ENCODE results near the gene UIMC1.

UIMC1 gene

GRCh38 chr5:176906796-176907195 is 99.8 kb downstream of the UIMC1 start (continued):
- TF ChIP-seq CTCF (tag by site-specific recombination; IDR thresholded peaks at IDR 0.05): no peak

- CTCF ChIA-PET: interaction anchor here (0.6 to 1.4 kb wide), 2 partner anchors 147 to 245 kb away, joined by 3 read pairs; no protein-coding TSS in a partner anchor
These were observed 100.5 kb downstream of the UIMC1 start for GRCh38 chr5:176906126-176906525.

GRCh38 chr5:176904276-176904675 is 102.3 kb downstream of the UIMC1 start:
- Histone ChIP-seq H3K4me1 (ENCODE audit: control insufficient read depth, insufficient read depth, low read length) (no peaks in the 10 kb centered on the region), H3K36me3 (ENCODE audit: control insufficient read depth in 2 of 2, insufficient read depth in 1 of 2, low read length in 2 of 2) (peaks cover 19 to 72% of the 10 kb centered on the region in 2 experiments; a peak in 2 of 3 replicates), H3K9me3 (ENCODE audit: control insufficient read depth, insufficient read depth, low read depth, low read length) (no peaks in the 10 kb centered on the region), H3K4me3 (ENCODE audit: low read depth, low read length) (no peak overlapping the region), H3K27ac (ENCODE audit: extremely low read depth, low read depth, low read length) (no peak overlapping the region)
- ChIA-PET CTCF (interaction anchor here (0.6 to 2.3 kb wide), 2 partner anchors 158 to 243 kb away, joined by 4 to 13 read pairs; no protein-coding TSS in a partner anchor), POLR2A (no interaction called here)
- TF ChIP-seq ZNF311 (tag by site-specific recombination; IDR thresholded peaks at IDR 0.05; ENCODE audit: borderline replicate concordance) (no peak), ZNF274 (IDR thresholded peaks at IDR 0.05; ENCODE audit: low read length) (no peak), ZNF274 (tag by site-specific recombination; IDR thresholded peaks at IDR 0.05; ENCODE audit: borderline replicate concordance) (no peak), ZNF555 (tag by site-specific recombination; conservative IDR thresholded peaks at IDR 0.05) (no peak), HOXD13 (CRISPR knock-in tag; IDR thresholded peaks at IDR 0.05; ENCODE audit: borderline replicate concordance) (no peak)

More at GRCh38 chr5:176906126-176906525, 100.5 kb downstream of the UIMC1 start:
- Histone ChIP-seq H3K4me1 (ENCODE audit: control insufficient read depth, insufficient read depth, low read length) (no peaks in the 10 kb centered on the region), H3K9me3 (ENCODE audit: control insufficient read depth, insufficient read depth, low read depth, low read length) (no peaks in the 10 kb centered on the region), H3K36me3 (ENCODE audit: control insufficient read depth in 2 of 2, insufficient read depth in 1 of 2, low read length in 2 of 2) (peaks cover 19 to 73% of the 10 kb centered on the region in 2 experiments; a peak in 2 of 3 replicates), H3K27ac (ENCODE audit: extremely low read depth, low read depth, low read length) (no peak overlapping the region), H3K4me3 (ENCODE audit: low read depth, low read length) (no peak overlapping the region)
- no peak for TF ChIP-seq SALL2 (tag by site-specific recombination; IDR thresholded peaks at IDR 0.05; ENCODE audit: borderline replicate concordance)
- TF ChIP-seq ZNF449 (tag by site-specific recombination; IDR thresholded peaks at IDR 0.05): no peak
- TF ChIP-seq ZNF223 (tag by site-specific recombination; IDR thresholded peaks at IDR 0.05): no peak
- TF ChIP-seq KLF1 (tag by site-specific recombination; IDR thresholded peaks at IDR 0.05): no peak
- no peak for TF ChIP-seq ZNF416 (tag by site-specific recombination; IDR thresholded peaks at IDR 0.05)
- no peak for TF ChIP-seq ZSCAN4 (tag by site-specific recombination; IDR thresholded peaks at IDR 0.05)
- no peak for TF ChIP-seq SP7 (tag by site-specific recombination; IDR thresholded peaks at IDR 0.05)
- no peak for TF ChIP-seq ZNF610 (tag by site-specific recombination; IDR thresholded peaks at IDR 0.05; ENCODE audit: borderline replicate concordance)
- no peak for TF ChIP-seq ZNF366 (tag by site-specific recombination; conservative IDR thresholded peaks at IDR 0.05)
- TF ChIP-seq REPIN1 (tag by site-specific recombination; IDR thresholded peaks at IDR 0.05; ENCODE audit: low read depth): no peak
- no peak for TF ChIP-seq ZNF670 (tag by site-specific recombination; IDR thresholded peaks at IDR 0.05; ENCODE audit: low read depth)
- TF ChIP-seq ZNF121 (tag by site-specific recombination; IDR thresholded peaks at IDR 0.05): no peak
- no peak for TF ChIP-seq ZNF768 (tag by site-specific recombination; IDR thresholded peaks at IDR 0.05)
- TF ChIP-seq ZNF843 (tag by site-specific recombination; IDR thresholded peaks at IDR 0.05): no peak
- POLR2A ChIA-PET: no interaction called here

All from HEK293 (cell line).